ENCODE results near the gene CDCA7. TPM values are rescaled to one million over a fixed set of nuclear protein-coding genes. Genes with fewer than 3 reads are reported as not detected.

CDCA7 gene
- total RNA-seq, 2 experiments from 2014 or later: 1.6 to 1.8 TPM

DNA sequence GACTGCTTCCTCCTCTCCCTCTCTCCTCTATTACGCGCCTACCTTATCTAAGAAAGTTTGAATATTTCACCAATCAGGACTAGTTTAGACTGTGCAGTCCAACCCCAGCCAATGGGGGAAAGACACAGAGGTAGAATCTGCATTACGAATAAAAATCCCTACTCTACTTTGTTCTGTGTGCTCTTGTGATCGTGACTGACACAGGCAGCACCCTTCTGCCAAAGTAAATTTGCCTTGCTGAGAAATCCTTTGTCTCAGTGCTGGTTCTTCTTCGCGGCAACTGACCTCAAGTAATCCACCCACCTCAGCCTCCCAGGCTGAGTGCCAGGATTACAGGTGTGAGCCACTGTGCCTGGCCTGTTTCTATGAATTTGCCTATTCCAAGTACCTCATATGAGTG is 8.6 kb upstream of the CDCA7 start:
- H3K9me3 Mint-ChIP-seq: peaks cover 3% of the 10 kb centered on the region
- H3K27ac Mint-ChIP-seq: no peak overlapping the region
- CTCF ChIA-PET: no interaction called here
- Histone ChIP-seq H3K27me3 (ENCODE audit: control insufficient read depth in 1 of 2, insufficient read depth in 2 of 2, low read length in 2 of 2) (no peaks in the 10 kb centered on the region), H3K4me3 (ENCODE audit: low read length) (no peak overlapping the region), H3K36me3 (ENCODE audit: insufficient read depth, low read length) (no peaks in the 10 kb centered on the region), H3K9me3 (ENCODE audit: control insufficient read depth in 1 of 2, insufficient read depth in 1 of 2, low read length in 2 of 2) (peaks cover 11 to 25% of the 10 kb centered on the region in 2 experiments), H3K27ac (ENCODE audit: low read depth in 1 of 2, low read length in 2 of 2) (no peak overlapping the region), H3K4me1 (ENCODE audit: insufficient read depth, low read length) (no peaks in the 10 kb centered on the region)
- POLR2A ChIA-PET: no interaction called here
- no peak overlapping the region for H3K4me3 Mint-ChIP-seq
- intact Hi-C loops (cut with DNase I, micrococcal nuclease): no loop called here
- no peaks in the 10 kb centered on the region for H3K36me3 Mint-ChIP-seq (ENCODE audit: low read depth)
- peaks cover 11% of the 10 kb centered on the region for H3K27me3 Mint-ChIP-seq
- DNase-seq (no peak), ATAC-seq (ENCODE audit: poor library complexity) (no peak)
- TF ChIP-seq, protein P1, sequence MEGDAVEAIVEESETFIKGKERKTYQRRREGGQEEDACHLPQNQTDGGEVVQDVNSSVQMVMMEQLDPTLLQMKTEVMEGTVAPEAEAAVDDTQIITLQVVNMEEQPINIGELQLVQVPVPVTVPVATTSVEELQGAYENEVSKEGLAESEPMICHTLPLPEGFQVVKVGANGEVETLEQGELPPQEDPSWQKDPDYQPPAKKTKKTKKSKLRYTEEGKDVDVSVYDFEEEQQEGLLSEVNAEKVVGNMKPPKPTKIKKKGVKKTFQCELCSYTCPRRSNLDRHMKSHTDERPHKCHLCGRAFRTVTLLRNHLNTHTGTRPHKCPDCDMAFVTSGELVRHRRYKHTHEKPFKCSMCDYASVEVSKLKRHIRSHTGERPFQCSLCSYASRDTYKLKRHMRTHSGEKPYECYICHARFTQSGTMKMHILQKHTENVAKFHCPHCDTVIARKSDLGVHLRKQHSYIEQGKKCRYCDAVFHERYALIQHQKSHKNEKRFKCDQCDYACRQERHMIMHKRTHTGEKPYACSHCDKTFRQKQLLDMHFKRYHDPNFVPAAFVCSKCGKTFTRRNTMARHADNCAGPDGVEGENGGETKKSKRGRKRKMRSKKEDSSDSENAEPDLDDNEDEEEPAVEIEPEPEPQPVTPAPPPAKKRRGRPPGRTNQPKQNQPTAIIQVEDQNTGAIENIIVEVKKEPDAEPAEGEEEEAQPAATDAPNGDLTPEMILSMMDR (IDR thresholded peaks at IDR 0.05): no peak
- H3K4me1 Mint-ChIP-seq (ENCODE audit: low read depth): no peaks in the 10 kb centered on the region

GRCh38 chr2:173347305-173348168 is 7.1 kb upstream of the CDCA7 start:
- CTCF ChIA-PET: no interaction called here
- H3K4me1 Mint-ChIP-seq (ENCODE audit: low read depth): no peaks in the 10 kb centered on the region
- intact Hi-C loops (cut with DNase I, micrococcal nuclease): no loop called here
- Histone ChIP-seq H3K4me1 (ENCODE audit: insufficient read depth, low read length) (no peaks in the 10 kb centered on the region), H3K27me3 (ENCODE audit: control insufficient read depth in 1 of 2, insufficient read depth in 2 of 2, low read length in 2 of 2) (no peaks in the 10 kb centered on the region), H3K36me3 (ENCODE audit: insufficient read depth, low read length) (no peaks in the 10 kb centered on the region), H3K4me3 (ENCODE audit: low read length) (no peak overlapping the region), H3K27ac (ENCODE audit: low read depth in 1 of 2, low read length in 2 of 2) (no peak overlapping the region), H3K9me3 (ENCODE audit: control insufficient read depth in 1 of 2, insufficient read depth in 1 of 2, low read length in 2 of 2) (peaks cover 11 to 25% of the 10 kb centered on the region in 2 experiments)
- TF ChIP-seq, protein P1 (IDR thresholded peaks at IDR 0.05): no peak
- H3K27me3 Mint-ChIP-seq: peaks cover 19% of the 10 kb centered on the region
- ATAC-seq (ENCODE audit: poor library complexity) (no peak), DNase-seq (no peak)
- H3K4me3 Mint-ChIP-seq: no peak overlapping the region
- H3K27ac Mint-ChIP-seq: no peak overlapping the region
- POLR2A ChIA-PET: no interaction called here
- no peaks in the 10 kb centered on the region for H3K36me3 Mint-ChIP-seq (ENCODE audit: low read depth)
- H3K9me3 Mint-ChIP-seq: peaks cover 3% of the 10 kb centered on the region

- Mint-ChIP-seq H3K27me3 (peaks cover 36% of the 10 kb centered on the region), H3K4me1 (ENCODE audit: low read depth) (peaks cover 6% of the 10 kb centered on the region), H3K27ac (no peak overlapping the region), H3K36me3 (ENCODE audit: low read depth) (no peaks in the 10 kb centered on the region), H3K4me3 (no peak overlapping the region), H3K9me3 (peaks cover 3% of the 10 kb centered on the region)
- Histone ChIP-seq H3K27me3 (ENCODE audit: control insufficient read depth in 1 of 2, insufficient read depth in 2 of 2, low read length in 2 of 2) (peaks cover 0 to 9% of the 10 kb centered on the region in 2 experiments), H3K4me1 (ENCODE audit: insufficient read depth, low read length) (peaks cover 2% of the 10 kb centered on the region), H3K9me3 (ENCODE audit: control insufficient read depth in 1 of 2, insufficient read depth in 1 of 2, low read length in 2 of 2) (peaks cover 11 to 23% of the 10 kb centered on the region in 2 experiments), H3K27ac (ENCODE audit: low read depth in 1 of 2, low read length in 2 of 2) (no peak overlapping the region), H3K4me3 (ENCODE audit: low read length) (no peak overlapping the region), H3K36me3 (ENCODE audit: insufficient read depth, low read length) (no peaks in the 10 kb centered on the region)
- ChIA-PET POLR2A (no interaction called here), CTCF (no interaction called here)
- ATAC-seq (ENCODE audit: poor library complexity): no peak
- no peak for DNase-seq
- TF ChIP-seq, protein P1 (IDR thresholded peaks at IDR 0.05): no peak
- intact Hi-C loops (cut with DNase I, micrococcal nuclease): no loop called here
These were observed 5.4 kb upstream of the CDCA7 start for GRCh38 chr2:173349287-173349686.

All from CD4-positive, alpha-beta T cell (primary cell).